Mesendoderm (in vitro differentiated cells): ENCODE data around the gene CXXC5.

Experiments
- DNase-seq: peaks from one replicate; pipeline ENCODE4 v3.0.0; 2013
- H2AK5ac ChIP-seq: 2 replicates; pipeline ENCODE4 v1.6.1; 2013; ENCODE audit warnings: low read length, inconsistent platforms
- H2BK120ac ChIP-seq: 2 replicates; pipeline ENCODE4 v1.6.1; 2013; ENCODE audit warnings: low read depth, mild to moderate bottlenecking, low read length, moderate library complexity, mixed read lengths
- H2BK15ac ChIP-seq: replicated peaks from 2 replicates; pipeline ENCODE4 v1.6.1; 2013; ENCODE audit warnings: low read depth, mild to moderate bottlenecking, moderate library complexity
- H2BK5ac ChIP-seq: 2 replicates; pipeline ENCODE4 v1.6.1; 2013; ENCODE audit warnings: low read length, inconsistent platforms
- H3K18ac ChIP-seq: 2 replicates; pipeline ENCODE4 v1.6.1; 2013; ENCODE audit warnings: mild to moderate bottlenecking, low read length, mixed read lengths
- H3K23ac ChIP-seq: one replicate; pipeline ENCODE4 v1.6.1; 2013; ENCODE audit warnings: low read length
- H3K27ac ChIP-seq: 2 replicates; pipeline ENCODE4 v1.5.1; 2013; ENCODE audit warnings: low read depth, mild to moderate bottlenecking, inconsistent platforms, low read length, moderate library complexity
- H3K27me3 ChIP-seq: 2 replicates; pipeline ENCODE4 v1.6.1; 2013; ENCODE audit warnings: low read length, control low read depth, mild to moderate bottlenecking, inconsistent platforms; ENCODE audit not compliant: insufficient read depth, poor library complexity
- H3K36me3 ChIP-seq: 2 replicates; pipeline ENCODE4 v1.6.1; 2013; ENCODE audit warnings: low read length, inconsistent platforms; ENCODE audit not compliant: control insufficient read depth, insufficient read depth
- H3K4ac ChIP-seq: one replicate; pipeline ENCODE4 v1.6.1; 2013; ENCODE audit warnings: low read depth, mild to moderate bottlenecking, low read length, moderate library complexity
- H3K4me1 ChIP-seq: 2 replicates; pipeline ENCODE4 v1.6.1; 2013; ENCODE audit warnings: low read depth, low read length, inconsistent platforms; ENCODE audit not compliant: control insufficient read depth
- H3K4me2 ChIP-seq: 2 replicates; pipeline ENCODE4 v1.6.1; 2013; ENCODE audit warnings: low read length
- H3K4me3 ChIP-seq: 2 replicates; pipeline ENCODE4 v1.5.1; 2013; ENCODE audit warnings: mild to moderate bottlenecking, low read length
- H3K56ac ChIP-seq: one replicate; pipeline ENCODE4 v1.6.1; 2013; ENCODE audit warnings: low read length
- H3K79me1 ChIP-seq: 2 replicates; pipeline ENCODE4 v1.6.1; 2013; ENCODE audit warnings: low read length, inconsistent platforms
- H3K79me2 ChIP-seq: 2 replicates; pipeline ENCODE4 v1.6.1; 2013; ENCODE audit warnings: mild to moderate bottlenecking, low read length; ENCODE audit not compliant: control insufficient read depth, insufficient read depth
- H3K9ac ChIP-seq: 2 replicates; pipeline ENCODE4 v1.6.1; 2013; ENCODE audit warnings: low read length, inconsistent platforms
- H4K5ac ChIP-seq: one replicate; pipeline ENCODE4 v1.6.1; 2013; ENCODE audit warnings: low read length
- H4K8ac ChIP-seq: one replicate; pipeline ENCODE4 v1.6.1; 2013; ENCODE audit warnings: low read depth, mild to moderate bottlenecking, control low read depth, low read length, moderate library complexity
- WGBS: extraction: QIAGEN DNeasy Blood & Tissue Kit; methylation state at CpG from one replicate; pipeline ENCODE4 v1.1.7; 2013; ENCODE audit warnings: low lambda C conversion rate, missing lambda C conversion rate; ENCODE audit not compliant: insufficient coverage; ENCODE audit errors: extremely low coverage; 5-methylcytosine and 5-hydroxymethylcytosine counted together

Gene CXXC5

GRCh38 chr5:139631520-139632165, 16.5 kb upstream of the CXXC5 start:
- Histone ChIP-seq H3K27ac (no peak overlapping the region), H3K4me1 (peaks cover 4% of the 10 kb centered on the region)

GRCh38 chr5:139633295-139634027, 14.7 kb upstream of the CXXC5 start:
- no peak overlapping the region for H3K9ac ChIP-seq
- peak; percentile 89 for DNase-seq
- WGBS: no CpG with 5 or more reads among the region's 6 CpGs
- H4K8ac ChIP-seq: no peak overlapping the region
- H3K27me3 ChIP-seq: no peaks in the 10 kb centered on the region
- no peak overlapping the region for H2BK5ac ChIP-seq
- H3K4me1 ChIP-seq: peaks cover 11% of the 10 kb centered on the region
- no peak overlapping the region for H4K5ac ChIP-seq
- no peak overlapping the region for H3K27ac ChIP-seq
- H3K18ac ChIP-seq: no peak overlapping the region
- H2BK15ac ChIP-seq: no peak overlapping the region
- H2BK120ac ChIP-seq: no peak overlapping the region
- H3K36me3 ChIP-seq: no peaks in the 10 kb centered on the region
- H2AK5ac ChIP-seq: no peak overlapping the region
- H3K4me2 ChIP-seq: no peak overlapping the region
- peak overlapping the region; percentile 8 for H3K56ac ChIP-seq
- H3K4ac ChIP-seq: no peak overlapping the region
- peaks cover 8% of the 10 kb centered on the region for H3K79me1 ChIP-seq
- H3K23ac ChIP-seq: no peak overlapping the region
- H3K79me2 ChIP-seq: no peaks in the 10 kb centered on the region
- no peak overlapping the region for H3K4me3 ChIP-seq

More at GRCh38 chr5:139631520-139632165, 16.5 kb upstream of the CXXC5 start:
- Histone ChIP-seq H3K18ac (no peak overlapping the region), H2AK5ac (no peak overlapping the region), H2BK5ac (no peak overlapping the region), H3K56ac (no peak overlapping the region), H3K27me3 (no peaks in the 10 kb centered on the region), H3K79me1 (peaks cover 8% of the 10 kb centered on the region), H3K4me2 (no peak overlapping the region), H3K4ac (no peak overlapping the region), H4K5ac (no peak overlapping the region), H3K36me3 (peaks cover 2% of the 10 kb centered on the region), H4K8ac (no peak overlapping the region), H2BK120ac (no peak overlapping the region), H3K23ac (no peak overlapping the region), H3K9ac (no peak overlapping the region), H3K4me3 (no peak overlapping the region), H2BK15ac (no peak overlapping the region), H3K79me2 (no peaks in the 10 kb centered on the region)
- WGBS: no CpG with 5 or more reads among the region's 3 CpGs
- no peak for DNase-seq

GRCh38 chr5:139634028-139634325, 14.2 kb upstream of the CXXC5 start:
- Histone ChIP-seq H2BK120ac (no peak overlapping the region), H3K4ac (no peak overlapping the region), H3K27me3 (no peaks in the 10 kb centered on the region), H3K9ac (no peak overlapping the region), H3K23ac (no peak overlapping the region), H4K5ac (no peak overlapping the region), H2AK5ac (no peak overlapping the region), H3K36me3 (no peaks in the 10 kb centered on the region), H3K79me1 (peaks cover 9% of the 10 kb centered on the region), H4K8ac (no peak overlapping the region), H3K79me2 (no peaks in the 10 kb centered on the region), H3K4me3 (no peak overlapping the region), H3K4me2 (no peak overlapping the region), H2BK15ac (no peak overlapping the region), H2BK5ac (no peak overlapping the region), H3K18ac (no peak overlapping the region), H3K56ac (no peak overlapping the region), H3K4me1 (peaks cover 16% of the 10 kb centered on the region), H3K27ac (no peak overlapping the region)
- DNase-seq: no peak
- no CpG with 5 or more reads among the region's 2 CpGs for WGBS

- no peak overlapping the region for H2AK5ac ChIP-seq
- H3K23ac ChIP-seq: peak overlapping the region; percentile 15
Observed at GRCh38 chr5:139634541-139634940, 13.6 kb upstream of the CXXC5 start.

GRCh38 chr5:139635191-139635590, 13.0 kb upstream of the CXXC5 start:
- no peak overlapping the region for H3K4me3 ChIP-seq
- H4K8ac ChIP-seq: no peak overlapping the region
- DNase-seq: no peak
- H2BK5ac ChIP-seq: no peak overlapping the region
- no peak overlapping the region for H4K5ac ChIP-seq
- H3K9ac ChIP-seq: no peak overlapping the region
- no peak overlapping the region for H3K4me2 ChIP-seq
- no peak overlapping the region for H2BK15ac ChIP-seq
- no peak overlapping the region for H3K23ac ChIP-seq
- H3K27ac ChIP-seq: no peak overlapping the region
- peaks cover 23% of the 10 kb centered on the region for H3K4me1 ChIP-seq
- H3K27me3 ChIP-seq: no peaks in the 10 kb centered on the region
- WGBS: no CpG with 5 or more reads among the region's 1 CpG
- H3K36me3 ChIP-seq: no peaks in the 10 kb centered on the region
- H3K79me1 ChIP-seq: peaks cover 9% of the 10 kb centered on the region
- H3K18ac ChIP-seq: no peak overlapping the region
- H3K4ac ChIP-seq: no peak overlapping the region
- no peaks in the 10 kb centered on the region for H3K79me2 ChIP-seq
- peak overlapping the region; percentile 37 for H3K56ac ChIP-seq
- H2AK5ac ChIP-seq: no peak overlapping the region
- no peak overlapping the region for H2BK120ac ChIP-seq

More at GRCh38 chr5:139634541-139634940, 13.6 kb upstream of the CXXC5 start:
- H2BK120ac ChIP-seq: no peak overlapping the region
- no peak overlapping the region for H3K27ac ChIP-seq
- no peak overlapping the region for H3K18ac ChIP-seq
- H3K4me1 ChIP-seq: peaks cover 21% of the 10 kb centered on the region
- H4K8ac ChIP-seq: no peak overlapping the region
- no peak overlapping the region for H2BK15ac ChIP-seq
- H3K27me3 ChIP-seq: no peaks in the 10 kb centered on the region
- H3K9ac ChIP-seq: no peak overlapping the region
- H3K79me1 ChIP-seq: peaks cover 9% of the 10 kb centered on the region
- H3K79me2 ChIP-seq: no peaks in the 10 kb centered on the region
- H3K56ac ChIP-seq: no peak overlapping the region
- no peak overlapping the region for H4K5ac ChIP-seq
- WGBS: no CpG with 5 or more reads among the region's 3 CpGs
- H3K4me3 ChIP-seq: no peak overlapping the region
- no peak overlapping the region for H2BK5ac ChIP-seq
- H3K36me3 ChIP-seq: no peaks in the 10 kb centered on the region
- H3K4ac ChIP-seq: no peak overlapping the region
- H3K4me2 ChIP-seq: no peak overlapping the region
- no peak for DNase-seq
